Skeletal muscle satellite cell (primary cell): Measurements from ENCODE around the gene INVS.
"Not testable (repeated sequence)": the region's sequence is repeated elsewhere in the genome, so short reads cannot be mapped to it uniquely, and the experiment has no call there.

Source experiments
- H3K27me3 ChIP-seq: 2 replicates; pipeline ENCODE4 v1.7.0; 2013; ENCODE audit warnings: low read length; ENCODE audit not compliant: control insufficient read depth, insufficient read depth
- H3K36me3 ChIP-seq: 2 replicates; pipeline ENCODE4 v1.7.0; 2013; ENCODE audit warnings: mild to moderate bottlenecking, control low read depth, low read length; ENCODE audit not compliant: insufficient read depth
- H3K4me1 ChIP-seq: 2 replicates; pipeline ENCODE4 v1.7.0; 2013; ENCODE audit warnings: low read length; ENCODE audit not compliant: control insufficient read depth, insufficient read depth
- H3K4me2 ChIP-seq: 2 replicates; pipeline ENCODE4 v1.7.0; 2013; ENCODE audit warnings: mild to moderate bottlenecking, low read length
- H3K4me3 ChIP-seq: 2 replicates; pipeline ENCODE4 v1.7.0; 2013; ENCODE audit warnings: low read length
- H3K9ac ChIP-seq: 2 replicates; pipeline ENCODE4 v1.7.0; 2013; ENCODE audit warnings: mild to moderate bottlenecking, low read depth, low read length, moderate library complexity
- H3K9me3 ChIP-seq: replicated peaks from 2 replicates; pipeline ENCODE4 v1.7.0; 2013; ENCODE audit warnings: mild to moderate bottlenecking, control low read depth, low read length

The INVS gene

DNA sequence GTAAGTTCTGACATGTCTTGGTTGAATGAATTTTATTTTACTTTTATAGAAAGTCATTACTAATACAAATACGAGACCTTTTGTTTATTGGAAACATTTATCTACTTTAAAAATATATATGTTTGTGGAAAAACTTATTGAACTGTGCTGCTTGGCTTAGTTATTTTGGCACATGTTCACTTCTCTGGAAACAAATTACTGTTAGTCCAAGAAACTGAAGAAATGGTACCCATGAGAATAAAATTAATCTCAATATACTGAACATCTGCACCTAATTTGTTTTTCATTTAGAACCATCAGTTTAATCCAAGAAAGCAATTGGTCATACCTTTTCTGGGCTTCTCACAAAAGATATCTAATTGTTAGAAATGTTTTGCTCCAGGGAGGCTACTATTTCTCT, 32.2 kb downstream of the INVS start:
- H3K4me2 ChIP-seq = no peak overlapping the region
- H3K36me3 ChIP-seq = no peaks in the 10 kb centered on the region
- H3K4me1 ChIP-seq = no peaks in the 10 kb centered on the region
- H3K9me3 ChIP-seq = no peaks in the 10 kb centered on the region
- H3K27me3 ChIP-seq = no peaks in the 10 kb centered on the region
- H3K4me3 ChIP-seq = no peak overlapping the region
- H3K9ac ChIP-seq = no peak overlapping the region

GRCh38 chr9:100131875-100132430, 32.9 kb downstream of the INVS start:
- Histone ChIP-seq H3K4me2 (no peak overlapping the region), H3K4me3 (no peak overlapping the region), H3K27me3 (no peaks in the 10 kb centered on the region), H3K4me1 (no peaks in the 10 kb centered on the region), H3K9me3 (no peaks in the 10 kb centered on the region), H3K36me3 (no peaks in the 10 kb centered on the region), H3K9ac (no peak overlapping the region)

DNA sequence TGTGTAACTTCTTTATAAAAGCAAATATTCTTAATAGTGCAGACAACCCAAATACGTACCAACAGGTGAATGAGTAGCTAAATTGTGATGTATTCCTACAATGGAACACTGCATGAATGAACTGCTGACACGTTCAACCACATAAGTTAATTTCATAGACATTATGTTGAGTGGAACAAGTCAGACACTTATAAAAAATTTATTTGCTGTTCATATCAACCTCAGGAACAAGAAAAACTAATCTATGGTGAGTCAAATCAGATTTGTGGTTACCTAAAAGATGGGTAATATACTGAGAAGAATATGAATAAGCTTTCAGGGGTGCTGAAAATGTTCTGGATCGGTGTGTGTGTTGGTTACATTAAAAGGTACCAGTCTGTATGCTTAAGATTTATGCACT, 35.7 kb downstream of the INVS start:
- Histone ChIP-seq H3K4me1 (no peaks in the 10 kb centered on the region), H3K27me3 (no peaks in the 10 kb centered on the region), H3K4me2 (no peak overlapping the region), H3K36me3 (no peaks in the 10 kb centered on the region), H3K9ac (no peak overlapping the region), H3K9me3 (no peaks in the 10 kb centered on the region), H3K4me3 (no peak overlapping the region)

DNA sequence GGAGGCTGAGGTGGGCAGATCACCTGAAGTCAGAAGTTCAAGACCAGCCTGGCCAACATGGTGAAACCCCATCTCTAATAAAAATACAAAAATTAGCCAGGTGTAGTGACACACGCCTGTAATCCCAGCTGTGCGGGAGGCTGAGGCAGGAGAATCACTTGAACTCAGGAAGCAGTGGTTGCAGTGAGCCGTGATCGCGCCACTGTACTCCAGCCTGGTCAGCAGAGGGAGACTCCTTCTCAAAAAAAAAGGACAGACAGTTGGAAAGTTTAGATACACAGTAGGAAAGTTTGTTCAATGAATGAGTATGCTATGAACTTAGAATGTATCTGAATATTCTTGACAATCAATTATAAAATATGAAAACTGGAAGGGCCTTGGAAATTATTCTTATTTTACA, 37.8 kb downstream of the INVS start:
- H3K27me3 ChIP-seq, H3K4me2 ChIP-seq, H3K9ac ChIP-seq, H3K9me3 ChIP-seq, H3K4me3 ChIP-seq, H3K36me3 ChIP-seq, H3K4me1 ChIP-seq: not testable (repeated sequence)

- H3K4me2 ChIP-seq, H3K4me3 ChIP-seq, H3K27me3 ChIP-seq, H3K9ac ChIP-seq, H3K9me3 ChIP-seq, H3K4me1 ChIP-seq, H3K36me3 ChIP-seq: not testable (repeated sequence)
Observed at GRCh38 chr9:100140303-100140702, 41.3 kb downstream of the INVS start.

- H3K36me3 ChIP-seq, H3K9me3 ChIP-seq, H3K4me2 ChIP-seq, H3K4me3 ChIP-seq, H3K4me1 ChIP-seq, H3K27me3 ChIP-seq, H3K9ac ChIP-seq: not testable (repeated sequence)
Observed at GRCh38 chr9:100141862-100142261, 42.8 kb downstream of the INVS start.

DNA sequence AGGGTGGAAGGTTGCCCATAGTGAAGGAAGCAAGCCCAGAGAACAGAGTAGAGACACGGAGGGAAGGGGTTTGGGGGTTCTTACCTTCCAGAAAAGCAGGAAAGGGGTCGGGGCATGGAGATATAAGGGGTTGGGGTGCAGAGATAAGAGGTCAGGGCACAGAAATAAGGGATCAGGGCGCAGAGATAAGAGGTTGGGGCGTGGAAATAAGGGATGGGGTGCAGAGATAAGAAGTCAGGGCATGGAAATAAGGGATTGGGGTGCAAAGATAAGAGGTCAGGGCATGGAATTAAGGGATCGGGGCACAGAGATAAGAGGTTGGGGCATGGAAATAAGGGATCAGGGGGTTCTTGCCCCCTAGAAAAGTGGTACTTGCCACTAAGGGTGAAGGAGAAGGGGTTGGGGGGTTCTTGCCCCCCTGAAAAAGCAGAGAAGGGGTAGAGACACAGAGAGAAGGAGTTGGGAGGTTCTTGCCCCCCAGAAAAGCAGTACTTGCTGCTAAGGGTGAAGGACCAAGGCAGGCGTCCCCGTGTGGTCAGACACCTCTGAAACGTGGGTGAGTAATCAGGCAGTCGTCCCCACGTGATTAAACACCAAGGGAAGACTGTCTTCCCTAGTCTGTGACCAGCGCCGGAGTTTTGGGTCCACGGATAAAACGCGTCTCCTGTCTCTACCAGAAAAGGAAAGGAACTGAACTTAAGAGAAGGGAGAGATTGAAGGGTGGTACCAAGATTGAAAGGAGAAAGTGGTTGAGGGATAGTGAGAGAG, 46.3 kb downstream of the INVS start:
- H3K36me3 ChIP-seq, H3K4me1 ChIP-seq, H3K9ac ChIP-seq, H3K27me3 ChIP-seq, H3K9me3 ChIP-seq, H3K4me2 ChIP-seq, H3K4me3 ChIP-seq: not testable (repeated sequence)

DNA sequence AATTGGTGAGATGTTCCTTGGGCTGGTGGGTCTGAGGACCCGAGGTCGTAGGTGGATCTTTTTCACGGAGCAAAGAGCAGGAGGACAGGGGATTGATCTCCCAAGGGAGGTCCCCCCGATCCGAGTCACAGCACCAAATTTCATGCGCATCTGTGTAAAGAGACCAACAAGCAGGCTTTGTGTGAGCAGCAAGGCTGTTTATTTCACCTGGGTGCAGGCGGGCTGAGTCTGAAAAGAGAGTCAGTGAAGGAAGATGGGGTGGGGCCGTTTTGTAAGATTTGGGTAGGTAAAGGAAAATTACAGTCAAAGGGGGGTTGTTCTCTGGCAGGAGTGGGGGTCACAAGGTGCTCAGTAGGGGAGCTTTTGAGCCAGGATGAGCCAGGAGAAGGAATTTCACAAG, 46.9 kb downstream of the INVS start:
- not testable (repeated sequence) for H3K36me3 ChIP-seq, H3K27me3 ChIP-seq, H3K4me3 ChIP-seq, H3K4me1 ChIP-seq, H3K4me2 ChIP-seq, H3K9ac ChIP-seq, H3K9me3 ChIP-seq

- Histone ChIP-seq H3K4me3 (no peak overlapping the region), H3K9ac (no peak overlapping the region), H3K4me1 (peaks cover 6% of the 10 kb centered on the region), H3K36me3 (no peaks in the 10 kb centered on the region), H3K4me2 (no peak overlapping the region), H3K27me3 (no peaks in the 10 kb centered on the region), H3K9me3 (no peaks in the 10 kb centered on the region)
Observed at GRCh38 chr9:100150214-100150613, 51.2 kb downstream of the INVS start.

DNA sequence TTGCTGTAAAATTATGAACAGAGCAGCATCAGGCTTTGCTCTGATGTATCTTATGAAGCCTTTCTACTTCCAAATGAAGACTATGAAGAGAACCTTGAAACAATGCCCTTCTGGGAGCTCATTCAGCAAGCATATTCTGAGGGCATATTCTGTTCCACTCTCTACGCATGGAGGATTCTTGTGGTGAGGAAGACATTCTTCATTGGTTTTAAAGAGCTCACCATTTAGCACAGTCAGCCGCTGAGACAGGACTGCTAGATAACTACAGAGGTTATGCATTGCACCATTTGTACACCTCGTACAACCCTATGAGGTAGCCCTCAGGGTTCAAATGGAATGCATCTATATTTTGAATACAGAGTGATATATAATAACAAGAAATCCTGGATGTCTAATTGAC, 61.0 kb downstream of the INVS start:
- H3K9me3 ChIP-seq = no peaks in the 10 kb centered on the region
- H3K27me3 ChIP-seq = no peaks in the 10 kb centered on the region
- H3K9ac ChIP-seq = no peak overlapping the region
- H3K4me2 ChIP-seq = no peak overlapping the region
- no peak overlapping the region for H3K4me3 ChIP-seq
- H3K36me3 ChIP-seq = no peaks in the 10 kb centered on the region
- H3K4me1 ChIP-seq = no peaks in the 10 kb centered on the region

DNA sequence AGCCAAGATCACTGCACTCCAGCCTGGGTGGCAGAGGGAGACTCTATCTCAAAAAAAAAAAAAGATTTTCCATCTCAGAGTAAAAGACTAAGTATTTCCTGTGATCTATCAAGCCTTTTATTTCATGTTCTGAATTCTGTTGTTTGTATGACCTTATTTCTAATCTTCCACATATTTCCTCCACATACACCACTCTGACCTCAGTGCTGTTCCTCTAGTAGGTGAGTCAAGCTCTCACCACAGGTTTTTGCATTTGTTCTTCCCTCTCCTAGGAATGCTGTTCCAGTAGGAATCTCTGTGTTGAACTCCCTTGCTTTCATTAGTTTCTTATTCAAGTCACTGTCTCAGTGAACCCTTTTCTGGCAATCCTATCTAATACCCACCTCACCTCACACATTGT, 68.1 kb downstream of the INVS start:
- H3K4me3 ChIP-seq = no peak overlapping the region
- H3K9ac ChIP-seq = no peak overlapping the region
- H3K27me3 ChIP-seq = no peaks in the 10 kb centered on the region
- no peaks in the 10 kb centered on the region for H3K9me3 ChIP-seq
- peaks cover 15% of the 10 kb centered on the region for H3K4me1 ChIP-seq
- H3K4me2 ChIP-seq = no peak overlapping the region
- H3K36me3 ChIP-seq = no peaks in the 10 kb centered on the region

DNA sequence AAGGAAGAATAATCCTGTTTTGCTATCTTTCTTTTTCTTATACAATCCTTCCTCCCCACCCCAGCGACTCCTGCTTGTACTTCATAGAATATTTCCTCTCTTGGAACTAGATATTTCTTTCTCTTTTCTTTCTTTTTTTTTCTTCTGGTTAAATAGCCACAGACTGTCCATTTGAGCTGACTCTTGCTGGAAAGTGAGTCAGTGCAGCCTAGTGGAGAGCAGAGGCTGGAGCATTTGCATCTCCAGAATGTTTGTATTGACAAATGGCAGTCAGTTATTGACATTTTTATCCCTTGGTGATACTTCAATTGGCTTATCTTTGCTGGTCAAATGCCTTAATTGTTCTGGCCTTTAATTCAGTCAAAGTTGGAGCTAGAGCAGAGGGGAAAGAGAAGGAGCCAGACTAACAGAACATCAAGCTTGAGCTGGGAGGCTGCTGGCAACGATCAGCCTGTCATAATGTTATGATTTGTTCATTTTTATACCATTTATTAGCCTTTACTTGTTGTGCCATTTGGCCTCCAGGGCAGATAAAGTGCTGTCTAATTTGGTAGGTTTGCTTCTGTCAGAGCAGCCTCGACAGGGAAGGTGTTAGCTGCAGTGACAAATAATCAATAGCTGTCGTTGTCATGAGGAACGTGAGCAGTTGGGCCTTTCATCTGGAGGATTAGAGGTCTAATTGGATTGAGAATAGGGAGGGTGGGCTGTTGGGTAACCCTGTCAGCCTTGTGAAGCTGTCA, 69.0 kb downstream of the INVS start:
- no peaks in the 10 kb centered on the region for H3K36me3 ChIP-seq
- H3K4me2 ChIP-seq = no peak overlapping the region
- no peaks in the 10 kb centered on the region for H3K27me3 ChIP-seq
- no peak overlapping the region for H3K4me3 ChIP-seq
- no peak overlapping the region for H3K9ac ChIP-seq
- no peaks in the 10 kb centered on the region for H3K9me3 ChIP-seq
- H3K4me1 ChIP-seq = peaks cover 15% of the 10 kb centered on the region
